ENCODE measurements around the gene NTN1. TPM values are rescaled to one million over a fixed set of nuclear protein-coding genes. Genes with fewer than 3 reads are reported as not detected.

NTN1 gene
- polyA plus RNA-seq, 1 experiment = 0.06 TPM

DNA sequence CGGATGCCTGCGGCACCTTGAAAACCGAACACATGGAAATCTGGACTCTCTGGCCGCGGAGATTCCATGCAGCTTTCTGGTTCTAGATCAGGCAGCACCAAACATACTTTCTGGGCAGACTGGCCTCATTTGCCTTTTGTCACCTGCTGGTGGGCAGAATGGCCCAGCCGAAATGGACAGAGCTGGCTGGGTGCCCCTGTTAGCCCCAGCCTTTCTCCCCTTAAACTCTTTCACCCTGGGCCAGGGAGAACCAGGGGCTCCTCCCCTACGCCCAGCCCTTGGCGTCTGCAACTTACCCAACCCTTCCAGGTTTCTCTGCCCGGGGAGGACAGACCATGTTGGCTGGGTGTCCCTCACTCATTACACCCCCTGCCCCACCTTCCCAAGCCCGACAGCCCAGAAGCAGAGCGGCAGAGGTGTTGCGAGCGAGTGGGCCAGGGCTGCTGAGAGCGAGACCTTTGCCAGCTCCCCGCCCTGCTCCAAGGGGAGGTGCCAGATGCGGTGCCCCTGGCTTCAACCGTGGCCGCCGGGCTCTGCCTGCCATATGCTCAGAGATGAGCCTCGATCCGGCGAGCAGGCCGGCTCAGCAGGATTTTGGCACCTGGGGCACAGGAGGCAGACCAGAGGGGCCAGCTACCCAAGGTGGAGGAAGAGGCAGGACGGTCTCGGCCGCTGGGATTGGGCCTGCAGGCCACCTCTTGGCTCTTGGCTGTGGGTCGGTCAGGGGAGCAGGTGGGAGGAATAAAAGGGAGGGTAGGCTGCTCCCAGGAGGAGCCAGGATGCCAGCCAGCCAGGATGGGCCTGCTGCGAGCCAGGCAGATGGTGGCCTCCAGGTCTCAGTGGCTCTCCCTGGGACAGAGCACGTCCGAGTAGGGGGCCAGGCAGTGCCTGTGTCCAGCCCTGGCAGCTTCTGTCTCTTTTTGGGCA, 191.3 kb downstream of the NTN1 start:
- Histone ChIP-seq H3K4me3 (ENCODE audit: low read depth, low read length) (no peak overlapping the region), H3K27me3 (ENCODE audit: control insufficient read depth, insufficient read depth, low read length) (no peaks in the 10 kb centered on the region), H3K36me3 (ENCODE audit: control insufficient read depth, insufficient read depth, low read length) (no peaks in the 10 kb centered on the region)
- no peak for TF ChIP-seq CTCF (IDR thresholded peaks at IDR 0.05; ENCODE audit: insufficient read depth, low read depth, low read length)
- DNase-seq (ENCODE audit: low read depth) = no peak
- ChIA-PET POLR2A (no interaction called here), CTCF (interaction anchor here (1.0 to 1.2 kb wide), 2 partner anchors 13 to 16 kb away, joined by 3 read pairs; no protein-coding TSS in a partner anchor)

DNA sequence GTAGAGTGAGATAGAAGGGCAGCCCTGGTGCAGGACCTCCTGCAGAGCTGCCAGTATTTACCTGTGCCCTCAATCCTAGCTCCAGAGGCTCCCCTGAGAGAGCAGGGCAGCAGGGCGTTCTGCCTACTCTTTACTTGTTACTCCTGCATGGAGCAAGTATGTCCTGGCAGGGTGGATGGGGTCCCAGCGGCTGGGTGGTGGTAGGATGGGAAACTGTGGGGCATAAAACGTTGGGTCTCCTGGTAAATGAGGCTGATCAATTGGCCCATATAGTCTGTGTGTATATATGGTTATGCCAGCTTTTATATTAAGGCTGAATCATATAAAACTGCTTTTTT, 192.0 kb downstream of the NTN1 start:
- Histone ChIP-seq H3K36me3 (ENCODE audit: control insufficient read depth, insufficient read depth, low read length) (no peaks in the 10 kb centered on the region), H3K27me3 (ENCODE audit: control insufficient read depth, insufficient read depth, low read length) (no peaks in the 10 kb centered on the region), H3K4me3 (ENCODE audit: low read depth, low read length) (no peak overlapping the region)
- TF ChIP-seq CTCF (IDR thresholded peaks at IDR 0.05; ENCODE audit: insufficient read depth, low read depth, low read length) = no peak
- CTCF ChIA-PET = interaction anchor here (1.0 to 1.2 kb wide), 2 partner anchors 13 to 15 kb away, joined by 3 read pairs; no protein-coding TSS in a partner anchor
- POLR2A ChIA-PET = no interaction called here
- DNase-seq (ENCODE audit: low read depth) = no peak

DNA sequence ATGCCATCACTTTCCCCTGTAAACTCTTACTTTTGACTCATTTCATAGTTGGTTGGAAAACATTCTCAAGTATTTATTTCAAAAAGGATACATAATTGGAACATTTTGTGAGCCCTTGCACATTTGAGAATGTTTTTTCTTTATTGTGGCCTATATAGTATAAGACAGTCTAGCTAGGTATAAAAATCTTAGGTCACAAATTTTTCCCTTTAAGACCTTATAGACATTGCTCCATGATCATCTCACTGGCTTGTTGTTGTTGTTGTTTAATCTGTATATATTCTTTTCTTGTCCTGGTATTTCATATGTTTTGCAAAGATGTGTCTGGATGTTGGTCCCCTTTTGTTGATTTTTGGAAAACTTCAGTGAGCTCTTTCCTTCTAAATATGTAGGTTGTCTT, 194.2 kb downstream of the NTN1 start:
- no peaks in the 10 kb centered on the region for H3K27me3 ChIP-seq (ENCODE audit: control insufficient read depth, insufficient read depth, low read length)
- H3K4me3 ChIP-seq (ENCODE audit: low read depth, low read length) = no peak overlapping the region
- CTCF ChIA-PET = interaction anchor here (1.0 to 1.2 kb wide), 2 partner anchors 11 to 222 kb away, joined by 3 to 5 read pairs; no protein-coding TSS in a partner anchor
- DNase-seq (ENCODE audit: low read depth) = no peak
- no peak for TF ChIP-seq CTCF (IDR thresholded peaks at IDR 0.05; ENCODE audit: insufficient read depth, low read depth, low read length)
- POLR2A ChIA-PET = no interaction called here
- H3K36me3 ChIP-seq (ENCODE audit: control insufficient read depth, insufficient read depth, low read length) = no peaks in the 10 kb centered on the region

DNA sequence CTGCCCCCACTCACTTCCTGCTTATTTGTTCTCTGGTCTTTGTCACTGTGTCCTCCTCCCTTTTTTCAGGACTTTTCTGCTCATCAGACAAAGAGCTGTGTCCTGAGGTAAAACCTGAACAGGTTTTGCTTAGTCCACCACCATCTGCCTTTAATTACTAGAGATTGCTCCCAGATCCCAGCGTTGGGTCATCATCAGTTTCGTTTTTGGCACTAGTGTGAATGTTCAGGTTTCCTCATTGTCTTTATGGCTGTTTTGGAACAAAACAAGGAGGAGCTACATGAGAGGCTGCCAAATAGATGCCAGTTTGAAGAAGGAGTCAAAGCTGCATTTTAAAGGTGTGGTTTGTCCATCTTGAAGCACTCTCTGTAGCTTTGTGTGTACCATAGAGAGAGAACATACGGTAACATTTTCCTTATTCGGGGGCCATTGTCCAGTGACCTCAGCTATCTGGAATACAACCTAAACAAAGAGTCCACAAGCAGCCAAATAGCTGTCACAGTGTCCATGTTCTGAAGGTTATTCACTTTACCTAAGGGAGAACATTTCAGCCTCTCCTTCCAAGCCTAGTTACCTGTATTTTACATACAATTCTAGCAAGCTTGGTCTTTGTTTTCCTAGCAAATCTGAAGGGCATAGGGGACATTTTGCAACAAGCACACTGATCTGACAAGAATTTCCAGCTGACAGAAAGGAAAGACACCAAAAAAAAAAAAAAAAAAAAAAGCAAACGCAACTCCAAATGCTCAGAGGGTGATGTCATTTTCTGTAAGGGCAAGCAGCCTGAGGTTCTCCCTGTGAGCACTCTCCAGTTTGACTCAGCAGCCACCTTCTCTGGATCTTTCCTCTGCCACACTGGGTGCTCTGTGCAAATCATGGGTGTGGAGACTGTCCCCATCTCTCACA, 196.1 kb downstream of the NTN1 start:
- POLR2A ChIA-PET = no interaction called here
- Histone ChIP-seq H3K27me3 (ENCODE audit: control insufficient read depth, insufficient read depth, low read length) (no peaks in the 10 kb centered on the region), H3K36me3 (ENCODE audit: control insufficient read depth, insufficient read depth, low read length) (no peaks in the 10 kb centered on the region), H3K4me3 (ENCODE audit: low read depth, low read length) (no peak overlapping the region)
- no peak for TF ChIP-seq CTCF (IDR thresholded peaks at IDR 0.05; ENCODE audit: insufficient read depth, low read depth, low read length)
- peak; percentile 32 for DNase-seq (ENCODE audit: low read depth)
- CTCF ChIA-PET = interaction anchor here (1.2 to 1.6 kb wide), 2 partner anchors 9 to 13 kb away, joined by 3 read pairs; no protein-coding TSS in a partner anchor

All from BJ (cell line).